Renal cortex interstitium (tissue), 11 donors: ENCODE data around the gene RAB26. TPM values are rescaled to one million over a fixed set of nuclear protein-coding genes. Genes with fewer than 3 reads are reported as not detected.
A peak's percentile ranks its signal among the peaks of the same experiment; 100 is the strongest.

Experiments used
- DNase-seq, 11 donors: peaks; one replicate each; pipeline ENCODE4 v3.0.0-alpha.2; 2013; ENCODE audit warnings: low read depth in 9 of 11, low spot score in 4 of 11; ENCODE audit errors: extremely low read depth in 1 of 11
- polyA plus RNA-seq, 3 donors: library from polyadenylated mRNA; unstranded; fragments of 120-200 nt; gene quantifications; one replicate each; pipeline ENCODE4 v1.2.1, GENCODE V29; 2013; ENCODE audit not compliant: insufficient read length in 3 of 3

RAB26 gene
- polyA plus RNA-seq, 3 donors, result 2.6 to 3.4 (median 3.0) TPM

- no peak for DNase-seq
These were observed 38.1 kb downstream of the RAB26 start for GRCh38 chr16:2186505-2186904.

GRCh38 chr16:2187212-2187611, 38.8 kb downstream of the RAB26 start:
- DNase-seq, result no peak

- DNase-seq, result no peak
These were observed 40.0 kb downstream of the RAB26 start for GRCh38 chr16:2188395-2188794.

- DNase-seq, result no peak
These were observed 40.9 kb downstream of the RAB26 start for GRCh38 chr16:2189252-2189893.

- DNase-seq, result no peak
These were observed 41.7 kb downstream of the RAB26 start for GRCh38 chr16:2190002-2190658.

DNA sequence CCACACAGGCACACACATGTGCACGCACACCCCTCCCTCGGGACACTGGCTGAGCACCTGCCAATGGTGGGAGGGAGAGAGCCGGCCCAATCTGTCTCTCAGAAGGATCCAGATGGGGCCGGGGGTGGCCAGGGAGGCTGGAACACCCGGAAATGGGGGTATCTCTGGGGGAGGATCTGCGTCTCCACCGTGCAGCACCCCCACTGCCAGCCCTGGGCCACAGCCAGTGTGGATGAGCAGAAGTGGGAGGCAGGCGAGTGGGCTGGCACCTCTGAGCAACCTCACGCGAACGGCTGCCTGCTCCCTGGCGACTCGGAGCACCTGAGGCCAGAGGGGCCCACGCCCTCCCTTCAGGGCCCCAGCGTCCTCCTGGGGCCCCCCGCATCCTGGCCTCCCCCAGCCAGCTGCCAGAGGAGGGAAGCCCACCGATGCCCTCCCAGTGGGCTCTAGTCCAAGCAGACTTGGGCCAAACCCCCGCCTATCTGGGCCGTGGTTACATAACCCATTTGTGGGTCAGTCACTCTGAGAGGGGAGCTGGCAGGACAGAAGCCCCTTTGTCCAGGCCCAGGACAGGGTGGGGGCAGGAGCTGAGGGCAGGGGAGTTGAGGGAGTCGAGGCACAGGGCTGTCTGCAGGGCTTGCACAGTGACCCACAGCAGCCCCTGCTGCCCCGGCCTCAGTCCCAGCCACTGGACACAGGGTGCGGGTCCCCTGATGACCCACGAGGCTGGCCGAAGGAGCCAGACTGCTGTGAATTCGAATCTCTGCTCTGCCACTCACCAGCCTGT, 42.4 kb downstream of the RAB26 start:
- DNase-seq, result no peak

DNA sequence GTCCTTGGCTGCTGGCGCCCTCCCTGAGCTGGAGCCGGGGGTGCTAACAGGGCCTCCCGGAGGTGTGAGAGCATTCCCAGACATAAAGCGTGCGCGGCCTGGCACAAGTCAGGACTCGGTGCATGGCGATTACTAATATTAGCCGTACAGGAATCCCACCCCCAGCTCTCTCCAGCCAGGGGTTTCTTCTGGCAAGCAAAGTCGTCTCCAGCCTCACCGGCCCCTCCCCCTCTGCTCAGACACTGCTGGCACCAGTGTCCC, 43.0 kb downstream of the RAB26 start:
- no peak for DNase-seq

- peak in 2 of 11 donors; percentile 27 to 43 for DNase-seq
These were observed 45.9 kb downstream of the RAB26 start for GRCh38 chr16:2194166-2194834.

GRCh38 chr16:2194852-2195321, 46.5 kb downstream of the RAB26 start:
- DNase-seq, result peak in 3 of 11 donors; percentile 32 to 52 (median 39)

- DNase-seq, result no peak
These were observed 47.1 kb downstream of the RAB26 start for GRCh38 chr16:2195322-2196161.

DNA sequence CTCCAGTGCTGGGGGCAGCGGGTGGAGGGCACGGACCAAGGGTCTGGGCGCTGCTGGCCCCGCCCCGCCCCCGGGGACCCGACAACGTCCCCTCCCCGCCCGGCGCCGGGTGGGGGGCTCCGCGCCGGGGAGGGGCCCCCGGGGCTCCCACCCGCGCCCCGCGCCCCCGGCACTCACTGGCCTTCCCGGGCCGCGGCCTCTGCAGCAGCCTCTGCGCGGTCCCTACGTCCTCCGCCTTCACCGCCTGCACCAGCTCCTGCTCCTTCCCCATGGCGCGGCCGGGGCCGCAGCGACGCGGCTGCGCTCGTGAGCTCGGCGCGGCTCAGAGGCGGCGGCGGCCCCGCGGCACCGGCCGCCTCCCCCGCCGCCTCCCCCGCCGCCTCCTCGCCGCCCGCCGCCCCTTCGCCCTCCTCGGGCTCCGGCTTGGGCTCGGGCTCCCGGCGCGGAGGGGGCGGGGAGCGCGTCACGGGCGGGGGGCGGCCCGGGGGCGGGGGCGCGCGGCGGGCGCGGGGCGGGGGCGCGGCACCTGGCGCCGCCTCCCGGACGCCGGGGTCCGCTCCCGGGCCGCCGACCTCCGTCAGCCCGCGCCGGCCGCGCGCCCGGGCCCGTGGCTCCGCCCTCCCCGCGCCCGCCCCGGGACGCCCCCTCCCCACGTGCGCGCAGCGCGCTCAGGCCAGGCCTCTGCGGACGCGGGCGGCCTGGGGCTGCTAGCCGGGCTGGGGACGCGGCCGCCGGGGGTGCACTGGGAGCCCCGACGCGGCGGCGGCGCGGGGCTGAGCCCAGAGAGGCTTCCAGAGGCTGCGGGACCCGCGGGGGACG, 47.9 kb downstream of the RAB26 start, which contains the start of gene CASKIN1:
CASKIN1 (minus strand) TSS at position 444 of the 819 bp plus-strand sequence; CDS start at position 271, 173 bp downstream.
- no peak for DNase-seq

GRCh38 chr16:2196981-2197511, 48.6 kb downstream of the RAB26 start:
- no peak for DNase-seq

DNA sequence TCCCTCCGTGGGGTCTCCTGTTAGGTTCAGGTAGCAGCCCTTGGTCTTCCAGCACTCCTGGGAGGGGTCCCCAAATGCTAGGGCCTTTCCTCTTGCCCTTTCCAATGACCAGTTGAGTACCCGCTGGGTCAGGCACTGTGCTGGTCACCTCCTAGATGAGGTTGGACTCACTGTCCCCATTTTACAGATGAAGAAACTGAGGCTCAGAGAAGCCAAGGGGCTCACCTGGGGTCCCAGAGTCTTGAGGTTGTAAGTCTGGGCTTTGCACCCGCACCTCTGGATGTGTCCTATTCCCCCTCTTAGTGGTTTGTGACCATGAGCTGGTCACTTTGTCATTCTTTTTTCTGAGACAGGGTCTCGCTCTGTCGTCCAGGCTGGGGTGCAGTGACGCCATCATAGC, 49.3 kb downstream of the RAB26 start:
- DNase-seq, result no peak

DNA sequence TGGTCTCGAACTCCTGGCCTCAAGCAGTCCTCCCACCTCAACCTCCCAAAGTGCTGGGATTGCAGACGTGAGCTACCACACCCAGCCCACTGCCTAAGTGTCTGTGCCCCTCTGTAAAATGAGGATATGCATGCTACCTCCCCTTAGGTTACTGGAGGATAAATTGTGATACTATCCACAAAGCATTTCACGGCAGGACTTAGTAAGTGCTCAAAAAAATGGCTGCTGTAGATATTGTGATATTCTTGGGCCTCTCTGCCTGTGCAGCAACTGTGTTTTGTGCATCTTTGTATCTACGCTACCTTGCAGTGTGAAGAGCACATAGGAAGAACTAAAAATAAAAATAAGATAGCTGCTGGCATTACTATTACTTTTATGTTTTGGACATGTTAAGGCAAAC, 49.9 kb downstream of the RAB26 start:
- DNase-seq, result no peak

- DNase-seq, result no peak
These were observed 50.7 kb downstream of the RAB26 start for GRCh38 chr16:2199095-2199494.

- DNase-seq, result no peak
These were observed 51.3 kb downstream of the RAB26 start for GRCh38 chr16:2199621-2200139.

- DNase-seq, result no peak
These were observed 51.9 kb downstream of the RAB26 start for GRCh38 chr16:2200313-2200712.
